Mesendoderm (in vitro differentiated cells): ENCODE data around the gene HOXB9.

Experiments used
- DNase-seq: peaks from one replicate; pipeline ENCODE4 v3.0.0; 2013
- H2AK5ac ChIP-seq: 2 replicates; pipeline ENCODE4 v1.6.1; 2013; ENCODE audit warnings: low read length, inconsistent platforms
- H2BK120ac ChIP-seq: 2 replicates; pipeline ENCODE4 v1.6.1; 2013; ENCODE audit warnings: low read depth, mild to moderate bottlenecking, low read length, moderate library complexity, mixed read lengths
- H2BK15ac ChIP-seq: replicated peaks from 2 replicates; pipeline ENCODE4 v1.6.1; 2013; ENCODE audit warnings: low read depth, mild to moderate bottlenecking, moderate library complexity
- H2BK5ac ChIP-seq: 2 replicates; pipeline ENCODE4 v1.6.1; 2013; ENCODE audit warnings: low read length, inconsistent platforms
- H3K18ac ChIP-seq: 2 replicates; pipeline ENCODE4 v1.6.1; 2013; ENCODE audit warnings: mild to moderate bottlenecking, low read length, mixed read lengths
- H3K23ac ChIP-seq: one replicate; pipeline ENCODE4 v1.6.1; 2013; ENCODE audit warnings: low read length
- H3K27ac ChIP-seq: 2 replicates; pipeline ENCODE4 v1.5.1; 2013; ENCODE audit warnings: low read depth, mild to moderate bottlenecking, inconsistent platforms, low read length, moderate library complexity
- H3K27me3 ChIP-seq: 2 replicates; pipeline ENCODE4 v1.6.1; 2013; ENCODE audit warnings: low read length, control low read depth, mild to moderate bottlenecking, inconsistent platforms; ENCODE audit not compliant: insufficient read depth, poor library complexity
- H3K36me3 ChIP-seq: 2 replicates; pipeline ENCODE4 v1.6.1; 2013; ENCODE audit warnings: low read length, inconsistent platforms; ENCODE audit not compliant: control insufficient read depth, insufficient read depth
- H3K4ac ChIP-seq: one replicate; pipeline ENCODE4 v1.6.1; 2013; ENCODE audit warnings: low read depth, mild to moderate bottlenecking, low read length, moderate library complexity
- H3K4me1 ChIP-seq: 2 replicates; pipeline ENCODE4 v1.6.1; 2013; ENCODE audit warnings: low read depth, low read length, inconsistent platforms; ENCODE audit not compliant: control insufficient read depth
- H3K4me2 ChIP-seq: 2 replicates; pipeline ENCODE4 v1.6.1; 2013; ENCODE audit warnings: low read length
- H3K4me3 ChIP-seq: 2 replicates; pipeline ENCODE4 v1.5.1; 2013; ENCODE audit warnings: mild to moderate bottlenecking, low read length
- H3K56ac ChIP-seq: one replicate; pipeline ENCODE4 v1.6.1; 2013; ENCODE audit warnings: low read length
- H3K79me1 ChIP-seq: 2 replicates; pipeline ENCODE4 v1.6.1; 2013; ENCODE audit warnings: low read length, inconsistent platforms
- H3K79me2 ChIP-seq: 2 replicates; pipeline ENCODE4 v1.6.1; 2013; ENCODE audit warnings: mild to moderate bottlenecking, low read length; ENCODE audit not compliant: control insufficient read depth, insufficient read depth
- H3K9ac ChIP-seq: 2 replicates; pipeline ENCODE4 v1.6.1; 2013; ENCODE audit warnings: low read length, inconsistent platforms
- H4K5ac ChIP-seq: one replicate; pipeline ENCODE4 v1.6.1; 2013; ENCODE audit warnings: low read length
- H4K8ac ChIP-seq: one replicate; pipeline ENCODE4 v1.6.1; 2013; ENCODE audit warnings: low read depth, mild to moderate bottlenecking, control low read depth, low read length, moderate library complexity
- WGBS: extraction: QIAGEN DNeasy Blood & Tissue Kit; methylation state at CpG from one replicate; pipeline ENCODE4 v1.1.7; 2013; ENCODE audit warnings: low lambda C conversion rate, missing lambda C conversion rate; ENCODE audit not compliant: insufficient coverage; ENCODE audit errors: extremely low coverage; 5-methylcytosine and 5-hydroxymethylcytosine counted together

Gene HOXB9

DNA sequence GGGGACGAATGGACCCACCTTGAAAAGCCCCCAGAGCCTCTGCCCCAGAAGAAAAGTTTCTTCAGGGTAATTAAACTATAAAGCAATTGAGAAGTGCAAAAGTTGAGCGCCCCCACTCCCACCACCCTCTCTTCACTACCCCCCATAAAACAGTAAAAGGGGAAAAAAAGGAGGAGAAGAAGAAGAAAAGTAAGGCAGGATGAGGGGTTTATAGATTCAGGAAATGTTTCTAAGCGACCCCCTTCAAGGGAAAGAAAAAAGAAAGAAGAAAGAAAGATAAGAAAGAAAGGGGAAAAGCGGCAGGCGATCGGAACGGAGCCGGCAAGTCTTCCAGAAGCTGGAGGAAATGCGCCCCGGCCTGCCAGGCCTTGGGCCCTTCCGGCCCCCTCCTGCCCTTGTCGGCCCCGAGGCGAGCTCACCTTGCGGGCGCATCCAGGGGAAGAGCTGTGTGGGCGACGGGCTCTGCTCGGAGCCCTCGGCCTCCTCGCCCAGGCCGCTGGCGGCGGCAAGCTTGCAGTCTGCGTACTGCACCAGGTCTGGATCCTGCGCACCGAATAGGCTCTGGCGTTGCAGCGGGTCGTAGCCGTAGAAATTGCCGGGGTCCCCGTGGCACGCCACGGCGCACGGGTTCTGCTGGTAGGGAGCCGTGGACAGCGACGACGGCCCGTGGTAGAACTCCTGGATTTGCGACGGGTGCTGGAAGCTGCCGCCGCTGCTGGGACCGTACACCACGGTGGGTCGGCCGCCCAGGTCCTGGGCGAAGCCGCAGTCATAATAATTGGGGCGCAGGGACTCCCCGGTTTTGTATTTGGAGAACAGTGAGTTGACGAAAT is 12.1 kb downstream of the HOXB9 start:
- no peak overlapping the region for H3K4me3 ChIP-seq
- peaks cover 89% of the 10 kb centered on the region for H3K27me3 ChIP-seq

DNA sequence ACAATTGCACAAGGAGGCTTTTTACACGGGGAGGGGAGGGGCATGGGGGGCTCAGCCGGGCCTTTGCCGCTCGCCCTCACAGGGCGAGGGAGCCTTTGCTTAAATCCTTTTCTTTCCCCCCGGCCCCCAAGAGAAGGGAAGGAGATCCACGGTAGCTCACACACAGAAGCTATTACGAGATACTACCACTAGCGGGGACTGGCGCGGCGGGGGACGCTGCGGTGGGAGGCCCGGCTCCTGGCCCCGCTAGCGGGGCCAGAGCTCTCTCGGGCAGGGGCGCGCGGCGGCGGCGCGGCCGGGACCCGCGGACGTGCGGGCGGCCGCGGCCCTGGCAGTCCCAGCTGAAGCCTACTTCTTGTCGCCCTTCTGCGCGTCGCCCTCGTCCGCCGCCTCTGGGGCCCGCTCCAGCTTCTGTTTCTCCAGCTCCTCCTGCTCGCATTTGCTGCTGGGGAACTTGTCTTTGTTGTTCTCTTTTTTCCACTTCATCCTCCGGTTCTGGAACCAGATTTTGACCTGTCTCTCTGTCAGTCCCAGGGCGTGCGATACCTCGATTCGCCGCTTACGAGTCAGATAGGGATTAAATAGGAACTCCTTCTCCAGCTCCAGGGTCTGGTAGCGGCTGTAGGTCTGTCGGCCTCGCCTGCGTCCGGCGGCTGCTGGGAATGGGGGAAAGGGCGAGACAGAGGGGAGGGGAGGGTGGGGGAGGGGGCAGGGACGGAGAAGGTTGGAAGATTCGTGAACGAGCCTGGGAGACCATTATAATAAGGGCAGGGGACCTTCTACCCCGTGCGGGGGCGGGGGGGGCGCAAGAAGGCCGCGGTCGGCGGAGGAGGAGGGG is 13.1 kb downstream of the HOXB9 start:
- no peak overlapping the region for H3K9ac ChIP-seq
- no peak overlapping the region for H4K5ac ChIP-seq
- no peaks in the 10 kb centered on the region for H3K4me1 ChIP-seq
- no peak overlapping the region for H3K4ac ChIP-seq
- WGBS: no CpG with 5 or more reads among the region's 67 CpGs
- H2AK5ac ChIP-seq: no peak overlapping the region
- H4K8ac ChIP-seq: no peak overlapping the region
- no peak overlapping the region for H3K27ac ChIP-seq
- peaks cover 89% of the 10 kb centered on the region for H3K27me3 ChIP-seq
- H3K23ac ChIP-seq: no peak overlapping the region
- no peak overlapping the region for H2BK15ac ChIP-seq
- no peak overlapping the region for H2BK5ac ChIP-seq
- H3K18ac ChIP-seq: no peak overlapping the region
- H3K4me3 ChIP-seq: no peak overlapping the region
- peak; percentile 76 for DNase-seq
- H3K79me1 ChIP-seq: no peaks in the 10 kb centered on the region
- H2BK120ac ChIP-seq: no peak overlapping the region
- no peaks in the 10 kb centered on the region for H3K79me2 ChIP-seq
- H3K56ac ChIP-seq: no peak overlapping the region
- peak overlapping the region; percentile 9 for H3K4me2 ChIP-seq
- no peaks in the 10 kb centered on the region for H3K36me3 ChIP-seq

More for the DNA sequence above, 12.1 kb downstream of the HOXB9 start:
- Histone ChIP-seq H3K36me3 (no peaks in the 10 kb centered on the region), H2BK120ac (no peak overlapping the region), H3K4ac (no peak overlapping the region), H4K8ac (no peak overlapping the region), H4K5ac (no peak overlapping the region), H3K27ac (no peak overlapping the region), H3K79me2 (no peaks in the 10 kb centered on the region), H3K56ac (peak overlapping the region; percentile 42), H2AK5ac (no peak overlapping the region), H3K4me2 (peak overlapping the region; percentile 50), H3K23ac (peak overlapping the region; percentile 94), H3K4me1 (no peaks in the 10 kb centered on the region), H2BK15ac (no peak overlapping the region), H2BK5ac (no peak overlapping the region), H3K79me1 (no peaks in the 10 kb centered on the region), H3K9ac (peak overlapping the region; percentile 21), H3K18ac (no peak overlapping the region)
- WGBS: no CpG with 5 or more reads among the region's 55 CpGs
- peak; percentile 70 for DNase-seq

DNA sequence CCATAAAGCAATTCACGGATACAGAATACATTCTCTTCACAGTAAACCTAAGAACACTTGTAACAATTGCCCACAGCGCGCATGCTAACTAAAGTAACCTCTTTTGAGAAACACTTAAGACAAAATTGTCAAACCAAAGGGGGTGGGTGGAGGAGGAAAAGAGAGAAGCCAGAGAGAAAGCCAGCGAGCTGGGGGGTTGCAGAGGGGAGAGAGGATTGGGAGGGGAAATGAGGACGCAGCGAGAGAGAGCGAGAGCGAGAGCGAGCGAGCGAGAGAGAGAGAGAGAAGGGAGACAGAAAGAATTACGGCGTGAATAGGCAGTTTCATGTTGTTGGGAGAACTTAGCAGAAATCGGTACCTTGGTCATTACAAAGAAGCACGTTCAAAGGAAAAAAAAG is 13.7 kb downstream of the HOXB9 start:
- Histone ChIP-seq H2BK15ac (no peak overlapping the region), H3K9ac (no peak overlapping the region), H3K56ac (no peak overlapping the region), H3K27me3 (peaks cover 89% of the 10 kb centered on the region), H3K4ac (no peak overlapping the region), H4K5ac (no peak overlapping the region), H3K18ac (no peak overlapping the region), H3K4me3 (no peak overlapping the region), H3K79me1 (no peaks in the 10 kb centered on the region), H3K4me1 (no peaks in the 10 kb centered on the region), H3K4me2 (peak overlapping the region; percentile 20), H4K8ac (no peak overlapping the region), H3K27ac (no peak overlapping the region), H3K23ac (no peak overlapping the region), H2BK5ac (no peak overlapping the region), H2AK5ac (no peak overlapping the region), H3K36me3 (no peaks in the 10 kb centered on the region), H3K79me2 (no peaks in the 10 kb centered on the region), H2BK120ac (no peak overlapping the region)
- no peak for DNase-seq
- WGBS: no CpG with 5 or more reads among the region's 15 CpGs

DNA sequence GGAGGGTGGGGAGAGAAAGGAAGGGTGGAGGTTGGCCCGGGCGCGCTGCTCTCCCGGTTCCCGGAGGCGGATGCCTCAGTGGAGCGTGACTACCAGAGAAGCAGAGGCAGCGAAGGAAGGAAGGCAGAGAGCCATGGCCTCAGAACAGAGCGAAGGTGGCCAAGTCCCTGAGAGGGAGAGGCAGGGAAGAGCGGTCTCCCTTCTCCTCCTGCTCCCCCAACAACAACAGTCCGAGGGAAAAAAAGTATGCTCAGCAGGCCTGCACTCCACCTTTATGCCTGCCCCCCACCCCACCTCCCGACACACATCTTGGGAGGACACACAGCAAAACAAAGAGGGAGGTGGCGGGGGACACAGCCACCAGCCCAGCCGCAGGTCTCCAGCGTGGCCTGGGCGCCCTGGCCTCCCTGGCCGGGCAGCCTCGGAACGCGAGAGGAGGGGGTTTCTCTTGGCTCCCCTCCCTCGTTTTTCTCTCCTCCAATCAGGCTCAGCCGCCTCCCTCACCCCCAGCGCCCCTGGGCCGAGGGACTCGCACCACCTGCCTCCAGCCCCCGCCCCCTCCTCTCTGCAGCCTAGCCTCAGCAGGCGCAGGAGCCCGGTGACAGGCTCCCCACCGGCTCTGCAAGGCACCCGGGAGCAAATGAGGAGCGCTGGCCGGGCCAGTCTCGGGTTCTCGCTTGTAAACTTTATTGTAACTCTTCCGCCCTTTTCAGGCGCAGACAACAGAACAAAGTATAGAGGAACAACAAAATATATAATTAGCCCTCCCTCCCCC is 14.3 kb downstream of the HOXB9 start:
- no peak overlapping the region for H3K4ac ChIP-seq
- no peaks in the 10 kb centered on the region for H3K79me2 ChIP-seq
- no peak overlapping the region for H3K18ac ChIP-seq
- peaks cover 87% of the 10 kb centered on the region for H3K27me3 ChIP-seq
- H2BK120ac ChIP-seq: no peak overlapping the region
- H3K4me2 ChIP-seq: no peak overlapping the region
- no peak overlapping the region for H3K56ac ChIP-seq
- H3K4me1 ChIP-seq: no peaks in the 10 kb centered on the region
- no peaks in the 10 kb centered on the region for H3K79me1 ChIP-seq
- H3K36me3 ChIP-seq: no peaks in the 10 kb centered on the region
- no peak overlapping the region for H2BK15ac ChIP-seq
- no peak for DNase-seq
- no peak overlapping the region for H3K4me3 ChIP-seq
- no peak overlapping the region for H2BK5ac ChIP-seq
- H2AK5ac ChIP-seq: no peak overlapping the region
- H4K5ac ChIP-seq: no peak overlapping the region
- no CpG with 5 or more reads among the region's 36 CpGs for whole genome bisulfite sequencing
- H3K23ac ChIP-seq: no peak overlapping the region
- H3K9ac ChIP-seq: no peak overlapping the region
- no peak overlapping the region for H3K27ac ChIP-seq
- H4K8ac ChIP-seq: no peak overlapping the region

DNA sequence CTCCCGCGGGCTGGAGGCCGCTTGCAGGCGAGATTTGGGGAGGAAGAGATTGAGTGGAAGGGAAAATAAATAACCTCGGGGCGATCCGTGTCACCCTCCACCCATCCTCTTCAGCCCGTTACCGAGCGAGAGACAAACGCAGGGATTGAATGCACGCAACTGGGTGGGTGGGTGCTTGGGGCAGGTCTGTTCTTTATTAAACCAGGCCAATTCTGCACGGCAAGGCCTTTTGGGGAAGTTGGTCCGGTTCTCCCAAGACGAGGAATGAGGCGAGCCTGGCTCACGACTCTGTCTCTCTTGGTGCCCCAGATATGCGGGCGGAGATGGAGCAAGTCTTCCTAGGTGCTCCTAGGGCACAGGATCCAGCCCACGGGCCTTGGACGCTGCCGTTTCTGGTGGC is 14.9 kb downstream of the HOXB9 start:
- Histone ChIP-seq H3K27ac (no peak overlapping the region), H2BK120ac (no peak overlapping the region), H3K79me2 (no peaks in the 10 kb centered on the region), H2BK5ac (no peak overlapping the region), H2AK5ac (no peak overlapping the region), H3K79me1 (no peaks in the 10 kb centered on the region), H4K5ac (no peak overlapping the region), H3K36me3 (no peaks in the 10 kb centered on the region), H3K27me3 (peaks cover 87% of the 10 kb centered on the region), H3K4me2 (peak overlapping the region; percentile 52), H3K18ac (no peak overlapping the region), H3K4me3 (no peak overlapping the region), H2BK15ac (no peak overlapping the region), H3K56ac (no peak overlapping the region), H3K4me1 (no peaks in the 10 kb centered on the region), H3K4ac (no peak overlapping the region), H3K9ac (no peak overlapping the region), H4K8ac (no peak overlapping the region), H3K23ac (no peak overlapping the region)
- no CpG with 5 or more reads among the region's 22 CpGs for WGBS
- no peak for DNase-seq
